OCI-LY7 (cell line): ENCODE results near the gene GFRA3. TPM values are rescaled to one million over a fixed set of nuclear protein-coding genes. Genes with fewer than 3 reads are reported as not detected.

Source experiments
- BruUV-seq: library from RNA; stranded (reverse); fragments of 400-500 nt; replicated peaks from 2 replicates; lab custom pipeline; 2021; lab: Mats Ljungman, UMichigan
- CTCF ChIA-PET: fragments of 300-600 bp; sonication (Branson Sonifier 250); formaldehyde crosslinking; loops from one replicate; lab custom pipeline; 2022; ENCODE audit warnings: antibody characterized with exemption; ENCODE audit not compliant: unreplicated experiment; lab: Charles Lee
- POLR2A ChIA-PET: fragments of 300-600 bp; sonication (Branson Sonifier 250); formaldehyde crosslinking; loops from one replicate; lab custom pipeline; 2022; ENCODE audit warnings: antibody characterized with exemption; lab: Charles Lee
- DNase-seq: peaks from one replicate; pipeline ENCODE4 v3.0.0-alpha.2; 2015; ENCODE audit warnings: low spot score
- H2AFZ ChIP-seq: fragments of 200-600 bp; sonication (generic), shearing (Covaris generic); 2 replicates; pipeline ENCODE4 v1.6.1; 2014; ENCODE audit warnings: mild to moderate bottlenecking, antibody characterized with exemption, low read length, moderate library complexity
- H3K27ac ChIP-seq: fragments of 200-600 bp; sonication (generic); 2 replicates; pipeline ENCODE4 v1.5.1; 2014; ENCODE audit warnings: mixed run types, low read depth, mild to moderate bottlenecking, moderate library complexity, low read length, inconsistent platforms; ENCODE audit not compliant: poor library complexity, severe bottlenecking
- H3K36me3 ChIP-seq: fragments of 200-600 bp; sonication (generic); 2 replicates; pipeline ENCODE4 v1.6.1; 2014; ENCODE audit warnings: mild to moderate bottlenecking, antibody characterized with exemption, low read length, moderate library complexity, mixed read lengths; ENCODE audit not compliant: insufficient read depth
- H3K4me1 ChIP-seq: fragments of 200-600 bp; sonication (generic); 2 replicates; pipeline ENCODE4 v1.5.1; 2014; ENCODE audit warnings: mild to moderate bottlenecking, low read length; ENCODE audit not compliant: insufficient read depth, poor library complexity, severe bottlenecking
- H3K4me2 ChIP-seq: fragments of 200-600 bp; sonication (generic); 2 replicates; pipeline ENCODE4 v1.6.1; 2014; ENCODE audit warnings: mild to moderate bottlenecking, low read length
- H3K4me3 ChIP-seq: fragments of 200-600 bp; sonication (generic); 2 replicates; pipeline ENCODE4 v1.5.1; 2014; ENCODE audit warnings: mild to moderate bottlenecking, low read depth, low read length; ENCODE audit not compliant: poor library complexity, severe bottlenecking
- H3K79me2 ChIP-seq: fragments of 200-600 bp; sonication (generic); 2 replicates; pipeline ENCODE4 v1.6.1; 2016; ENCODE audit warnings: low read depth, mild to moderate bottlenecking, low read length, moderate library complexity, mixed read lengths; ENCODE audit not compliant: insufficient read depth
- H3K9me2 ChIP-seq: fragments of 200-600 bp; sonication (generic); 2 replicates; pipeline ENCODE4 v1.6.1; 2016; ENCODE audit warnings: mild to moderate bottlenecking, low read length, mixed read lengths; ENCODE audit not compliant: insufficient read depth
- H3K9me3 ChIP-seq: fragments of 200-600 bp; sonication (generic); 2 replicates; pipeline ENCODE4 v1.6.1; 2014; ENCODE audit warnings: mild to moderate bottlenecking, mixed run types, low read length, mixed read lengths
- H4K20me1 ChIP-seq: fragments of 200-600 bp; sonication (generic); 2 replicates; pipeline ENCODE4 v1.6.1; 2014; ENCODE audit warnings: mild to moderate bottlenecking, antibody characterized with exemption, low read length, moderate library complexity, mixed read lengths; ENCODE audit not compliant: insufficient read depth
- CTCF ChIP-seq: fragments of 200-600 bp; sonication (generic); conservative IDR thresholded peaks from 2 replicates; pipeline ENCODE4 v1.5.1; 2014; ENCODE audit warnings: mild to moderate bottlenecking, antibody characterized with exemption, low read length, moderate library complexity, mixed read lengths
- EZH2phosphoT487 ChIP-seq: fragments of 200-600 bp; sonication (generic); IDR thresholded peaks from 2 replicates; pipeline ENCODE4 v1.6.1; 2018; ENCODE audit warnings: low read depth, borderline replicate concordance, mild to moderate bottlenecking, mixed run types, antibody characterized with exemption, low read length, moderate library complexity, mixed read lengths
- intact Hi-C: fragments of 100-400 bp; cut with micrococcal nuclease; formaldehyde crosslinking; loops from one replicate; pipeline ENCODE4 v1.10.0; 2022; ENCODE audit not compliant: unreplicated experiment
- total RNA-seq, 2 experiments: library from RNA; depleted of rRNA in 1 of 2; stranded (reverse); fragments of >200 nt in 1 of 2; shearing (Covaris generic) in 1 of 2; gene quantifications; 2 replicates each; pipeline ENCODE4 v1.2.3, GENCODE V29; 2014 to 2022

Gene GFRA3
- total RNA-seq, 2 experiments from 2014 or later = not detected

GRCh38 chr5:138271281-138271680, 3.1 kb downstream of the GFRA3 start:
- H3K4me2 ChIP-seq = no peak overlapping the region
- H3K4me1 ChIP-seq = no peaks in the 10 kb centered on the region
- H3K79me2 ChIP-seq = no peaks in the 10 kb centered on the region
- H3K4me3 ChIP-seq = no peak overlapping the region
- no peaks in the 10 kb centered on the region for H3K9me3 ChIP-seq
- no TSS peak for BruUV-seq
- intact Hi-C loops = no loop called here
- POLR2A ChIA-PET = interaction anchor here (0.7 kb wide), 1 partner anchor 293 kb away, joined by 4 read pairs; no protein-coding TSS in a partner anchor
- H3K36me3 ChIP-seq = no peaks in the 10 kb centered on the region
- no peak overlapping the region for H2AFZ ChIP-seq
- no peaks in the 10 kb centered on the region for H3K9me2 ChIP-seq
- no peaks in the 10 kb centered on the region for H4K20me1 ChIP-seq
- no peak for DNase-seq
- no peak overlapping the region for H3K27ac ChIP-seq
- TF ChIP-seq CTCF = no peak
- TF ChIP-seq EZH2phosphoT487 = no peak
- CTCF ChIA-PET = no interaction called here

GRCh38 chr5:138264183-138264582, 10.2 kb downstream of the GFRA3 start:
- DNase-seq = no peak
- H3K27ac ChIP-seq = no peak overlapping the region
- no peaks in the 10 kb centered on the region for H4K20me1 ChIP-seq
- H3K4me1 ChIP-seq = no peaks in the 10 kb centered on the region
- H3K9me3 ChIP-seq = no peaks in the 10 kb centered on the region
- H3K4me3 ChIP-seq = no peak overlapping the region
- no peak overlapping the region for H3K4me2 ChIP-seq
- no peaks in the 10 kb centered on the region for H3K36me3 ChIP-seq
- intact Hi-C loops = no loop called here
- H2AFZ ChIP-seq = no peak overlapping the region
- BruUV-seq = no TSS peak
- POLR2A ChIA-PET = no interaction called here
- H3K9me2 ChIP-seq = no peaks in the 10 kb centered on the region
- H3K79me2 ChIP-seq = no peaks in the 10 kb centered on the region
- no peak for TF ChIP-seq CTCF
- no peak for TF ChIP-seq EZH2phosphoT487
- CTCF ChIA-PET = no interaction called here

GRCh38 chr5:138263581-138263980, 10.8 kb downstream of the GFRA3 start:
- Histone ChIP-seq H3K4me1 (no peaks in the 10 kb centered on the region), H3K79me2 (no peaks in the 10 kb centered on the region), H3K4me2 (no peak overlapping the region), H3K4me3 (no peak overlapping the region), H3K9me3 (no peaks in the 10 kb centered on the region), H3K27ac (no peak overlapping the region), H2AFZ (no peak overlapping the region), H3K9me2 (no peaks in the 10 kb centered on the region), H4K20me1 (no peaks in the 10 kb centered on the region), H3K36me3 (no peaks in the 10 kb centered on the region)
- POLR2A ChIA-PET = no interaction called here
- TF ChIP-seq CTCF = no peak
- no peak for TF ChIP-seq EZH2phosphoT487
- no TSS peak for BruUV-seq
- CTCF ChIA-PET = no interaction called here
- intact Hi-C loops = no loop called here
- DNase-seq = no peak
